K562 (cell line): ENCODE measurements around the gene BEND6. TPM values are rescaled to one million over a fixed set of nuclear protein-coding genes. Genes with fewer than 3 reads are reported as not detected.

ENCODE experiments used
- ATAC-seq: fragments of 200-7000 bp; cut with Tn5 transposase; 3 replicates; pipeline ENCODE4 v1.9.1; 2020; ENCODE audit warnings: moderate library complexity
- BruUV-seq: library from RNA; stranded (reverse); fragments of 400-500 nt; replicated peaks from 2 replicates; lab custom pipeline; 2021; lab: Mats Ljungman, UMichigan
- CTCF ChIA-PET: fragments of 300-600 bp; formaldehyde crosslinking; extraction: SDS; loops from one replicate; lab custom pipeline; 2021; ENCODE audit warnings: low intra/inter-chr PET ratio; lab: Yijun Ruan, JAX
- POLR2A ChIA-PET: fragments of 300-600, 350-650 bp; sonication (Branson Sonifier 250); formaldehyde crosslinking; extraction: SDS; loops from one replicate; lab custom pipeline; 2021; ENCODE audit warnings: antibody characterized with exemption, inconsistent platforms; lab: Yijun Ruan, JAX
- DNase-seq, 4 experiments: peaks; one replicate each; pipeline versions ENCODE4 v3.0.0 to v3.0.0-alpha.2; 2011 to 2018; ENCODE audit warnings: low spot score in 3 of 4, mixed read lengths in 3 of 4; ENCODE audit errors: extremely low read depth in 1 of 4
- FAIRE-seq: peaks from 2 replicates; lab custom pipeline; 2011; peaks lifted over from hg19 to GRCh38; lab: Jason Lieb, UNC
- H2AFZ ChIP-seq: 2 replicates; pipeline ENCODE4 v1.6.0; 2011; ENCODE audit warnings: low read depth, low read length, control low read depth, inconsistent platforms
- H3K27ac ChIP-seq: fragments of 200-600 bp; 3 replicates; pipeline ENCODE4 v1.8.0; 2011; ENCODE audit warnings: low read depth, mild to moderate bottlenecking, control low read depth, inconsistent platforms, low read length, moderate library complexity, mixed read lengths; ENCODE audit errors: extremely low read depth
- H3K27me3 ChIP-seq, 2 experiments: fragments of 300-600 bp in 1 of 2; 2 replicates in 1 of 2; 3 replicates in 1 of 2; pipeline versions ENCODE4 v1.6.0 to v1.8.0; 2011; ENCODE audit warnings: inconsistent platforms in 2 of 2, low read length in 2 of 2, mild to moderate bottlenecking in 1 of 2, mixed read lengths in 1 of 2, moderate library complexity in 1 of 2; ENCODE audit not compliant: control insufficient read depth in 2 of 2, insufficient read depth in 2 of 2
- H3K36me3 ChIP-seq: fragments of 300-600 bp; 3 replicates; pipeline ENCODE4 v1.8.0; 2011; ENCODE audit warnings: mild to moderate bottlenecking, low read length, inconsistent platforms; ENCODE audit not compliant: control insufficient read depth, insufficient read depth
- H3K4me1 ChIP-seq, 2 experiments: fragments of 200-600 bp in 1 of 2; replicated peaks in 1 of 2; 2 replicates in 1 of 2; 3 replicates in 1 of 2; pipeline versions ENCODE4 v1.5.1 to v1.8.0; 2011; ENCODE audit warnings: inconsistent platforms in 2 of 2, low read length in 2 of 2, mild to moderate bottlenecking in 1 of 2, mixed read lengths in 1 of 2, moderate library complexity in 1 of 2; ENCODE audit not compliant: control insufficient read depth in 2 of 2, insufficient read depth in 2 of 2
- H3K4me2 ChIP-seq: 2 replicates; pipeline ENCODE4 v1.6.1; 2011; ENCODE audit warnings: low read length, control low read depth, inconsistent platforms, mixed read lengths; ENCODE audit not compliant: insufficient read depth
- H3K4me3 ChIP-seq: fragments of 200-600 bp; sonication (generic), shearing (Covaris generic); 2 replicates; pipeline ENCODE4 v1.5.1; 2016; ENCODE audit warnings: control low read depth, inconsistent platforms
- H3K79me2 ChIP-seq: fragments of 200-600 bp; 3 replicates; pipeline ENCODE4 v1.8.0; 2011; ENCODE audit warnings: low read length, inconsistent platforms; ENCODE audit not compliant: control insufficient read depth, insufficient read depth
- H3K9ac ChIP-seq, 2 experiments: 2 replicates each; pipeline versions ENCODE4 v1.6.0 to v1.6.1; 2011; ENCODE audit warnings: low read depth in 2 of 2, low read length in 2 of 2, control low read depth in 1 of 2, inconsistent platforms in 1 of 2, mild to moderate bottlenecking in 1 of 2, mixed read lengths in 1 of 2; ENCODE audit not compliant: insufficient read depth in 1 of 2
- H3K9me1 ChIP-seq: one replicate; pipeline ENCODE4 v1.6.0; 2011; ENCODE audit warnings: inconsistent platforms, mild to moderate bottlenecking, low read length, moderate library complexity; ENCODE audit not compliant: control insufficient read depth, insufficient read depth
- H3K9me3 ChIP-seq: replicated peaks from 2 replicates; pipeline ENCODE4 v1.5.1; 2011; ENCODE audit warnings: low read depth, low read length, inconsistent platforms; ENCODE audit not compliant: control insufficient read depth, insufficient read depth
- H4K20me1 ChIP-seq: replicated peaks from 2 replicates; pipeline ENCODE4 v1.6.1; 2011; ENCODE audit warnings: low read length, inconsistent platforms, mixed read lengths; ENCODE audit not compliant: control insufficient read depth, insufficient read depth
- ARNT ChIP-seq, 2 experiments: fragments of 450-650 bp; IDR thresholded peaks; 2 replicates each; pipeline ENCODE4 v1.6.1; 2016; ENCODE audit warnings: mild to moderate bottlenecking in 1 of 2
- ILF3 ChIP-seq: fragments of 450-650 bp; IDR thresholded peaks from 2 replicates; pipeline ENCODE4 v1.6.1; 2018; ENCODE audit warnings: antibody characterized with exemption, mild to moderate bottlenecking, moderate library complexity, borderline replicate concordance
- JUND ChIP-seq, 2 experiments: IDR thresholded peaks; 2 replicates in 1 of 2; 3 replicates in 1 of 2; pipeline ENCODE4 v1.6.1; 2011; ENCODE audit warnings: borderline replicate concordance in 2 of 2, low read depth in 2 of 2, low read length in 2 of 2, improper control_type of control experiment in 1 of 2, missing biosample characterization in 1 of 2, missing genetic modification characterization in 1 of 2, missing genetic modification reagents in 1 of 2
- MBD2 ChIP-seq: sonication (generic); IDR thresholded peaks from 2 replicates; pipeline ENCODE4 v1.6.1; 2016; ENCODE audit warnings: low read depth, borderline replicate concordance
- MECOM ChIP-seq: fragments of 250-450 bp; sonication (Bioruptor Pico); IDR thresholded peaks from 2 replicates; pipeline ENCODE4 v1.8.0; 2022; ENCODE audit warnings: inconsistent platforms
- POLR2AphosphoS5 ChIP-seq: IDR thresholded peaks from 2 replicates; pipeline ENCODE4 v1.6.1; 2011; ENCODE audit warnings: mild to moderate bottlenecking, low read depth, low read length, moderate library complexity; ENCODE audit not compliant: control insufficient read depth, insufficient read depth
- POLR2G ChIP-seq: fragments of 200-400 bp; formaldehyde crosslinking; IDR thresholded peaks from 2 replicates; pipeline ENCODE4 v1.6.1; 2017; ENCODE audit warnings: low read depth, mild to moderate bottlenecking, antibody characterized with exemption, low read length, moderate library complexity
- STAT5A ChIP-seq: IDR thresholded peaks from 2 replicates; pipeline ENCODE4 v1.6.1; 2012; ENCODE audit warnings: low read length, inconsistent platforms, borderline replicate concordance
- TAF9B ChIP-seq: fragments of 450-650 bp; IDR thresholded peaks from 2 replicates; pipeline ENCODE4 v1.6.1; 2018; ENCODE audit warnings: mild to moderate bottlenecking; ENCODE audit not compliant: partially characterized antibody
- TEAD2 ChIP-seq: fragments of 450-650 bp; IDR thresholded peaks from 2 replicates; pipeline ENCODE4 v1.6.1; 2016; ENCODE audit warnings: missing genetic modification characterization, control low read depth, missing compliant biosample characterization
- ZBTB17 ChIP-seq: fragments of 450-650 bp; formaldehyde crosslinking; IDR thresholded peaks from 2 replicates; pipeline ENCODE4 v1.4.0; 2020; ENCODE audit warnings: mild to moderate bottlenecking
- ZNF121 ChIP-seq: sonication (generic); formaldehyde crosslinking; conservative IDR thresholded peaks from 2 replicates; pipeline ENCODE4 v1.8.0; 2022; ENCODE audit warnings: missing genetic modification reagents
- ZNF174 ChIP-seq: fragments of 250-450 bp; sonication (Bioruptor Pico); IDR thresholded peaks from 2 replicates; pipeline ENCODE4 v1.4.0; 2020; ENCODE audit warnings: mild to moderate bottlenecking
- ZSCAN32 ChIP-seq: fragments of 450-650 bp; formaldehyde crosslinking; IDR thresholded peaks from 2 replicates; pipeline ENCODE4 v1.4.0; 2020; ENCODE audit warnings: mild to moderate bottlenecking, moderate library complexity
- WGBS: fragments of 100-300 bp; shearing (Covaris generic); methylation state at CpG from one replicate; pipeline ENCODE4 v1.1.6; 2016; ENCODE audit warnings: low coverage, mixed read lengths; ENCODE audit not compliant: insufficient coverage; ENCODE audit errors: missing lambda C conversion rate; 5-methylcytosine and 5-hydroxymethylcytosine counted together
- in situ Hi-C: fragments of 300-500 bp; cut with MboI; formaldehyde crosslinking; loops from 4 replicates; pipeline ENCODE4 v1.15.0; 2018; ENCODE audit warnings: inconsistent platforms, mixed read lengths
- intact Hi-C: fragments of 100-400 bp; cut with micrococcal nuclease; formaldehyde crosslinking; loops from 2 replicates; pipeline ENCODE4 v1.14.2; 2022
- polyA plus RNA-seq, 8 experiments: library from polyadenylated mRNA; depleted of rRNA in 4 of 8; stranded (reverse) in 5 of 8; unstranded in 3 of 8; fragments of >200 nt; fragmentation: Nextera tagmentation in 2 of 8; fragmentation: Illumina TruSeq in 1 of 8; extraction: Ambion mirVana in 2 of 8; extraction: Trizol in 1 of 8; gene quantifications; 2 replicates each; pipeline versions ENCODE4 v1.2.1 to v1.2.3, GENCODE V29; 2011 to 2014; ENCODE audit warnings: inconsistent platforms in 1 of 8, missing spikeins in 1 of 8
- total RNA-seq, 7 experiments: library from RNA; depleted of rRNA in 6 of 7; stranded (reverse); fragments of >200 nt in 6 of 7; fragmentation: Illumina TruSeq in 2 of 7; extraction: Trizol in 2 of 7; gene quantifications; 2 replicates each; pipeline versions ENCODE4 v1.2.1 to v1.2.3, GENCODE V29; 2011 to 2021; ENCODE audit warnings: low replicate concordance in 1 of 7
- TF ChIP-seq, protein P1 (sequence below): sonication (generic); formaldehyde crosslinking; IDR thresholded peaks from 2 replicates; pipeline ENCODE4 v1.8.0; 2022; ENCODE audit warnings: missing genetic modification reagents, mild to moderate bottlenecking, moderate library complexity, borderline replicate concordance
- TF ChIP-seq, protein P2 (sequence below), 2 experiments: IDR thresholded peaks in 1 of 2; conservative IDR thresholded peaks in 1 of 2; 2 replicates each; pipeline ENCODE4 v1.6.1; 2016; ENCODE audit warnings: low read depth in 2 of 2, mild to moderate bottlenecking in 1 of 2, missing compliant biosample characterization in 1 of 2, missing genetic modification characterization in 1 of 2, moderate library complexity in 1 of 2
- TF ChIP-seq, protein P3 (sequence below), 2 experiments: fragments of 450-650 bp; conservative IDR thresholded peaks; 2 replicates each; pipeline ENCODE4 v1.6.1; 2017; ENCODE audit warnings: mild to moderate bottlenecking in 2 of 2, moderate library complexity in 2 of 2

BEND6 gene
- total and polyA plus RNA-seq, 9 of the 15 experiments (the other 6 are each of a cell fraction or from before 2014, with no cell fraction given): 0.37 to 4.0 (median 1.1) TPM

DNA sequence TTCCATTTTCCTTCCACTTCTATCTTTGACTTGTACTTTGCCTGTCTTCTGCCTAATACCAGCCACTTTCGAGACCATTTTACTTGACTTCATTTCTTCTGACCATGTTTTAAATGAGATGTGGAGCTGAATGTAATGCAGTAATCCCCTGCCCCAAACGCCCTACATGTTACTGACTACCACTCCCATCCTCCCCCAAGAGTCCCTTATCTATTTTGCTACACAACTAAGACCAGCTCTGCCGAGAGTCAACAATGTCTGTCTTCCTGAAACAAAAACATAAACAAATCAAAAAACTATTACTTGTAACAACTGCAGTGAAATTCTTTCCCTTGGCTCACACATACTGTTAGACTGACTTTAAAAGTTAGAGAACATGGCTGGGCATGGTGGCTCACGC is 64.5 kb downstream of the BEND6 start:
- peak overlapping the region; percentile 13; the same call in 2 of the 3 replicates for H3K27ac ChIP-seq
- in situ Hi-C loops: no loop called here
- no peaks in the 10 kb centered on the region for H3K36me3 ChIP-seq
- 23% methylated on average over 4 of the region's 4 CpGs for WGBS
- no peaks in the 10 kb centered on the region for H3K9me1 ChIP-seq
- peak overlapping the region; percentile 76 for H2AFZ ChIP-seq
- FAIRE-seq: peak; percentile 83
- H3K9me3 ChIP-seq: peaks cover 4% of the 10 kb centered on the region; the same call in 1 of the 2 replicates
- DNase-seq: peak in 3 of 4 experiments; percentile 30 to 68 (median 57)
- ChIA-PET POLR2A (no interaction called here), CTCF (interaction anchor here (0.7 kb wide), 1 partner anchor 153 kb away, joined by 6 read pairs; no protein-coding TSS in a partner anchor)
- no TSS peak for BruUV-seq
- H3K27me3 ChIP-seq: no peaks in the 10 kb centered on the region
- no peak overlapping the region for H3K4me3 ChIP-seq
- peak overlapping the region; percentile 33; the same call in 1 of the 2 replicates for H3K4me2 ChIP-seq
- intact Hi-C loops: no loop called here
- H3K9ac ChIP-seq: peak overlapping the region in 1 of 2 experiments; percentile 26; a peak in 1 of 4 replicates
- no peaks in the 10 kb centered on the region for H4K20me1 ChIP-seq
- peak; percentile 79 for ATAC-seq
- peaks cover 8 to 16% of the 10 kb centered on the region in 2 experiments; a peak in 4 of 5 replicates for H3K4me1 ChIP-seq
- no peaks in the 10 kb centered on the region for H3K79me2 ChIP-seq
- no peak for TF ChIP-seq ZNF174 (CRISPR knock-in tag)
- TF ChIP-seq POLR2G: no peak
- TF ChIP-seq ZNF121 (CRISPR knock-in tag): 0 out of 2 replicates have a peak, but pooled peaks have one; percentile 60
- TF ChIP-seq ILF3: no peak
- 0 out of 2 replicates have a peak, but pooled peaks have one; percentile 19 for TF ChIP-seq STAT5A
- peak; percentile 71 for TF ChIP-seq POLR2AphosphoS5
- TF ChIP-seq MBD2: no peak
- TF ChIP-seq JUND (IDR thresholded peaks at IDR 0.05; ENCODE audit: borderline replicate concordance, low read depth, low read length): no peak
- TF ChIP-seq JUND (tag; IDR thresholded peaks at IDR 0.05; ENCODE audit: borderline replicate concordance, low read depth, low read length): no peak
- no peak for TF ChIP-seq ZSCAN32
- TF ChIP-seq ZBTB17 (CRISPR knock-in tag): no peak
- no peak for TF ChIP-seq TEAD2 (tag)
- TF ChIP-seq MECOM (CRISPR knock-in tag): no peak
- no peak for TF ChIP-seq TAF9B
- TF ChIP-seq, protein P1, sequence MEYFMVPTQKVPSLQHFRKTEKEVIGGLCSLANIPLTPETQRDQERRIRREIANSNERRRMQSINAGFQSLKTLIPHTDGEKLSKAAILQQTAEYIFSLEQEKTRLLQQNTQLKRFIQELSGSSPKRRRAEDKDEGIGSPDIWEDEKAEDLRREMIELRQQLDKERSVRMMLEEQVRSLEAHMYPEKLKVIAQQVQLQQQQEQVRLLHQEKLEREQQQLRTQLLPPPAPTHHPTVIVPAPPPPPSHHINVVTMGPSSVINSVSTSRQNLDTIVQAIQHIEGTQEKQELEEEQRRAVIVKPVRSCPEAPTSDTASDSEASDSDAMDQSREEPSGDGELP (CRISPR knock-in tag): no peak
- TF ChIP-seq, protein P2, sequence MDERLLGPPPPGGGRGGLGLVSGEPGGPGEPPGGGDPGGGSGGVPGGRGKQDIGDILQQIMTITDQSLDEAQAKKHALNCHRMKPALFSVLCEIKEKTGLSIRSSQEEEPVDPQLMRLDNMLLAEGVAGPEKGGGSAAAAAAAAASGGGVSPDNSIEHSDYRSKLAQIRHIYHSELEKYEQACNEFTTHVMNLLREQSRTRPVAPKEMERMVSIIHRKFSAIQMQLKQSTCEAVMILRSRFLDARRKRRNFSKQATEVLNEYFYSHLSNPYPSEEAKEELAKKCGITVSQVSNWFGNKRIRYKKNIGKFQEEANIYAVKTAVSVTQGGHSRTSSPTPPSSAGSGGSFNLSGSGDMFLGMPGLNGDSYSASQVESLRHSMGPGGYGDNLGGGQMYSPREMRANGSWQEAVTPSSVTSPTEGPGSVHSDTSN (CRISPR knock-in tag; IDR thresholded peaks at IDR 0.05; ENCODE audit: low read depth): no peak
- TF ChIP-seq, protein P2 (tag; conservative IDR thresholded peaks at IDR 0.05; ENCODE audit: low read depth): no peak
- TF ChIP-seq, protein P3, sequence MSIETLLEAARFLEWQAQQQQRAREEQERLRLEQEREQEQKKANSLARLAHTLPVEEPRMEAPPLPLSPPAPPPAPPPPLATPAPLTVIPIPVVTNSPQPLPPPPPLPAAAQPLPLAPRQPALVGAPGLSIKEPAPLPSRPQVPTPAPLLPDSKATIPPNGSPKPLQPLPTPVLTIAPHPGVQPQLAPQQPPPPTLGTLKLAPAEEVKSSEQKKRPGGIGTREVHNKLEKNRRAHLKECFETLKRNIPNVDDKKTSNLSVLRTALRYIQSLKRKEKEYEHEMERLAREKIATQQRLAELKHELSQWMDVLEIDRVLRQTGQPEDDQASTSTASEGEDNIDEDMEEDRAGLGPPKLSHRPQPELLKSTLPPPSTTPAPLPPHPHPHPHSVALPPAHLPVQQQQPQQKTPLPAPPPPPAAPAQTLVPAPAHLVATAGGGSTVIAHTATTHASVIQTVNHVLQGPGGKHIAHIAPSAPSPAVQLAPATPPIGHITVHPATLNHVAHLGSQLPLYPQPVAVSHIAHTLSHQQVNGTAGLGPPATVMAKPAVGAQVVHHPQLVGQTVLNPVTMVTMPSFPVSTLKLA (conservative IDR thresholded peaks at IDR 0.05): no peak
- 0 out of 4 replicates have a peak, but pooled peaks of 1 of the 2 experiments have one; percentile 28 for TF ChIP-seq ARNT (IDR thresholded peaks at IDR 0.05)
